IMR-90 (cell line): ENCODE data around the gene TOR3A. TPM values are rescaled to one million over a fixed set of nuclear protein-coding genes. Genes with fewer than 3 reads are reported as not detected.

ENCODE experiments used
- ATAC-seq: fragments of 200-7000 bp; cut with Tn5 transposase; 2 replicates; pipeline ENCODE4 v1.9.1; 2020; ENCODE audit warnings: low read depth, mild to moderate bottlenecking, moderate library complexity
- BruUV-seq: library from RNA; stranded (reverse); fragments of 400-500 nt; replicated peaks from 2 replicates; lab custom pipeline; 2021; lab: Mats Ljungman, UMichigan
- CTCF ChIA-PET: fragments of 300-600 bp; formaldehyde crosslinking; extraction: SDS; loops from one replicate; lab custom pipeline; 2021; ENCODE audit warnings: antibody characterized with exemption; lab: Yijun Ruan, JAX
- POLR2A ChIA-PET: fragments of 300-600 bp; sonication (Branson Sonifier 250); formaldehyde crosslinking; loops from one replicate; lab custom pipeline; 2022; ENCODE audit warnings: antibody characterized with exemption; ENCODE audit not compliant: unreplicated experiment; lab: Charles Lee
- DNase-seq: peaks from one replicate; pipeline ENCODE4 v3.0.0; 2013
- H2AFZ ChIP-seq: replicated peaks from 2 replicates; pipeline ENCODE3; 2013; ENCODE audit warnings: low read length, mild to moderate bottlenecking; ENCODE audit not compliant: poor library complexity
- H2AK5ac ChIP-seq: 2 replicates; pipeline ENCODE4 v1.6.1; 2013; ENCODE audit warnings: low read depth, low read length, inconsistent platforms
- H2AK9ac ChIP-seq: replicated peaks from 2 replicates; pipeline ENCODE3; 2013; ENCODE audit warnings: mild to moderate bottlenecking, low read depth, low read length, moderate library complexity; ENCODE audit not compliant: poor library complexity
- H2BK120ac ChIP-seq: 2 replicates; pipeline ENCODE4 v1.6.1; 2013; ENCODE audit warnings: low read depth, low read length, inconsistent platforms
- H2BK15ac ChIP-seq: 3 replicates; pipeline ENCODE4 v1.6.1; 2013; ENCODE audit warnings: low read depth, low read length, inconsistent platforms
- H2BK20ac ChIP-seq: 2 replicates; pipeline ENCODE4 v1.6.1; 2013; ENCODE audit warnings: low read depth, mild to moderate bottlenecking, inconsistent platforms, low read length, moderate library complexity
- H2BK5ac ChIP-seq: 2 replicates; pipeline ENCODE4 v1.6.1; 2013; ENCODE audit warnings: mild to moderate bottlenecking, low read depth, low read length, inconsistent platforms; ENCODE audit not compliant: poor library complexity, severe bottlenecking
- H3K14ac ChIP-seq: replicated peaks from 2 replicates; pipeline ENCODE4 v1.6.1; 2013; ENCODE audit warnings: low read depth, low read length, inconsistent platforms
- H3K18ac ChIP-seq: 2 replicates; pipeline ENCODE4 v1.6.1; 2013; ENCODE audit warnings: low read depth, low read length, control low read depth
- H3K23ac ChIP-seq: 2 replicates; pipeline ENCODE4 v1.6.1; 2013; ENCODE audit warnings: low read depth, low read length, inconsistent platforms
- H3K27ac ChIP-seq: 2 replicates; pipeline ENCODE4 v1.5.1; 2013; ENCODE audit warnings: mild to moderate bottlenecking, control low read depth, low read length; ENCODE audit not compliant: insufficient read depth
- H3K27me3 ChIP-seq: 2 replicates; pipeline ENCODE4 v1.6.1; 2013; ENCODE audit warnings: low read length; ENCODE audit not compliant: control insufficient read depth, insufficient read depth
- H3K36me3 ChIP-seq: 2 replicates; pipeline ENCODE4 v1.6.1; 2013; ENCODE audit warnings: low read length, mixed read lengths; ENCODE audit not compliant: control insufficient read depth, insufficient read depth
- H3K4ac ChIP-seq: 2 replicates; pipeline ENCODE4 v1.6.1; 2013; ENCODE audit warnings: low read depth, low read length, inconsistent platforms
- H3K4me1 ChIP-seq: 2 replicates; pipeline ENCODE4 v1.6.1; 2013; ENCODE audit warnings: low read length, mixed read lengths; ENCODE audit not compliant: control insufficient read depth, insufficient read depth
- H3K4me2 ChIP-seq: 2 replicates; pipeline ENCODE4 v1.6.1; 2013; ENCODE audit warnings: low read depth, mild to moderate bottlenecking, control low read depth, low read length, moderate library complexity
- H3K4me3 ChIP-seq: 2 replicates; pipeline ENCODE4 v1.5.1; 2013; ENCODE audit warnings: low read depth, mild to moderate bottlenecking, control low read depth, low read length, moderate library complexity; ENCODE audit not compliant: insufficient read depth
- H3K56ac ChIP-seq: 2 replicates; pipeline ENCODE4 v1.6.1; 2013; ENCODE audit warnings: low read length, inconsistent platforms; ENCODE audit not compliant: insufficient read depth; ENCODE audit errors: extremely low read depth
- H3K79me1 ChIP-seq, 2 experiments: 2 replicates each; pipeline ENCODE4 v1.6.1; 2013; ENCODE audit warnings: low read length in 2 of 2, inconsistent platforms in 1 of 2, low read depth in 1 of 2
- H3K9ac ChIP-seq: 2 replicates; pipeline ENCODE4 v1.6.1; 2013; ENCODE audit warnings: low read depth, low read length, control low read depth
- H3K9me1 ChIP-seq: 2 replicates; pipeline ENCODE4 v1.6.1; 2013; ENCODE audit warnings: low read length, inconsistent platforms; ENCODE audit not compliant: insufficient read depth
- H3K9me3 ChIP-seq: 2 replicates; pipeline ENCODE4 v1.6.1; 2013; ENCODE audit warnings: low read length; ENCODE audit not compliant: control insufficient read depth, insufficient read depth
- H4K20me1 ChIP-seq: 2 replicates; pipeline ENCODE4 v1.6.1; 2013; ENCODE audit warnings: low read length, inconsistent platforms; ENCODE audit not compliant: insufficient read depth
- H4K5ac ChIP-seq: 2 replicates; pipeline ENCODE4 v1.6.1; 2013; ENCODE audit warnings: mild to moderate bottlenecking, low read depth, low read length, control low read depth
- H4K8ac ChIP-seq, 2 experiments: 2 replicates each; pipeline ENCODE4 v1.6.1; 2013; ENCODE audit warnings: low read depth in 2 of 2, low read length in 2 of 2, control low read depth in 1 of 2, inconsistent platforms in 1 of 2
- H4K91ac ChIP-seq: 2 replicates; pipeline ENCODE4 v1.6.1; 2013; ENCODE audit warnings: low read depth, low read length, inconsistent platforms; ENCODE audit not compliant: insufficient read depth
- CEBPB ChIP-seq: IDR thresholded peaks from 2 replicates; pipeline ENCODE4 v1.6.1; 2012; ENCODE audit warnings: low read depth, low read length, improper control_type of control experiment
- ELK1 ChIP-seq: fragments of 150-350 bp; IDR thresholded peaks from 2 replicates; pipeline ENCODE4 v1.6.1; 2016; ENCODE audit warnings: low read depth, mild to moderate bottlenecking, low read length, moderate library complexity, borderline replicate concordance
- FOS ChIP-seq: fragments of 150-350 bp; IDR thresholded peaks from 2 replicates; pipeline ENCODE4 v1.6.1; 2016; ENCODE audit warnings: low read depth, low read length
- MXI1 ChIP-seq: IDR thresholded peaks from 2 replicates; pipeline ENCODE4 v1.6.1; 2012; ENCODE audit warnings: low read depth, mild to moderate bottlenecking, low read length, moderate library complexity, borderline replicate concordance
- RCOR1 ChIP-seq: IDR thresholded peaks from 2 replicates; pipeline ENCODE4 v1.6.1; 2012; ENCODE audit warnings: mild to moderate bottlenecking, low read length, improper control_type of control experiment; ENCODE audit not compliant: insufficient replicate concordance
- WGBS, 2 experiments: methylation state at CpG; one replicate each; pipeline versions ENCODE4 v1.1.5 to v1.1.7; 2013; ENCODE audit warnings: missing lambda C conversion rate in 2 of 2; ENCODE audit not compliant: insufficient read length in 1 of 2; ENCODE audit errors: extremely low coverage in 2 of 2; 5-methylcytosine and 5-hydroxymethylcytosine counted together
- dilution Hi-C: fragments of 300-500 bp; cut with HindIII; formaldehyde crosslinking; loops from one replicate; pipeline ENCODE4 v1.14.3; 2018; ENCODE audit warnings: low sequenced_read_pairs; ENCODE audit not compliant: unreplicated experiment
- in situ Hi-C: fragments of 300-500 bp; cut with MboI; formaldehyde crosslinking; loops from 3 replicates; pipeline ENCODE4 v1.14.3; 2019; ENCODE audit warnings: low sequenced_read_pairs, inconsistent platforms, mixed read lengths
- intact Hi-C: fragments of 100-400 bp; cut with micrococcal nuclease; formaldehyde crosslinking; loops from 2 replicates; pipeline ENCODE4 v1.10.0; 2022
- polyA plus RNA-seq, 3 experiments: library from polyadenylated mRNA; depleted of rRNA; stranded (reverse); fragments of >200 nt; gene quantifications; 2 replicates each; pipeline ENCODE4 v1.2.3, GENCODE V29; 2012; ENCODE audit warnings: low replicate concordance in 1 of 3
- total RNA-seq: library from RNA; depleted of rRNA; stranded (reverse); fragments of >200 nt; gene quantifications from 2 replicates; pipeline ENCODE4 v1.2.3, GENCODE V29; 2012
- TF ChIP-seq, protein P1 (sequence below): fragments of 150-350 bp; IDR thresholded peaks from 2 replicates; pipeline ENCODE4 v1.6.1; 2017; ENCODE audit warnings: mild to moderate bottlenecking, antibody characterized with exemption, low read length, low read depth
- TF ChIP-seq, protein P2 (sequence below): conservative IDR thresholded peaks from 2 replicates; pipeline ENCODE4 v1.5.1; 2012; ENCODE audit warnings: mild to moderate bottlenecking, low read depth, low read length, improper control_type of control experiment

TOR3A gene
- total and polyA plus RNA-seq, 2 of the 4 experiments (the other 2 are of a cell fraction): 16.8 to 22.2 TPM

DNA sequence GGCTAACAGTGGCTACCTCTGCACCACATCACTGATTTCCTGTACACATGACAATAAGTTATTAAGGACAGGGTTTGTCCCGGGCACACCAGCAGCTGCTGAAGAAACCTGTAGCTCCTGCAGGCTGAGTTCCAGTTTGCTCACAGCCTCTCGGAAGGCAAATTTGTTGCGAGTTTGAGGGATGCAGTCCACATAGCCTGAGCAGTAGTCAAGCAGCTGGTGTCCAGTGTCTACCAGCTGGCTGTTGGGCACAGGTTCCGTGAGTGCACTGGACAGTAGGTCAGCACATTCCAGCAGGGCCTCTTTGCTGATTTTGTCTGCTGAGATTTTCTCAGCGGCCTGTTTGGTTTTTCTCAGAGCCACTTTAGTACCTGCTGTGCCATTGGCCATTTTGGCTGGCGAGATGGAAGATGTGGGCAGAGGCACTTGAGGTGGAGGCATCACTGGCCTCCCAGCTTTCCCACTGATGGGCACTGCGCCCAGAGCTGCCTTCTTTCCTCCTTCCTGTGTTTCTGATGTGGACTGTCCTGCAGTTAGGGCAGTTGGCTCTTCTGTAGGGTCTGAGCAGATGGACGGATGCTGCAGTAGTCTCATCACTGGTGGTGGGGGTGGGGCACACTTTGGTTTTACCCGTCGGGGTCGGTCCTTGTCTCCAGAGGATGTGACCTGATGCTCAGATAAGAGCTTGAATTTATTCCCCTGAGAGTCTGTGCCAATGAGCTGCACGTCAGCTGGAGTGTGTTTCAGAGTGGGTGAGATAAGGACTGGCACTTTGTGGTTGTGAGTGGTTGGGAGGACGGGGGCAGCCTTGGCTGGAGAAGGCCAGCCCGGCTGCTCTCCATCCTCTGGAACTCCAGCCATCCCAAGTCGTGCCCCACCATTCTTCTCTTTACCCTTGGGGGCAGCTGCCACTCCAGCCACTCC lies 26.1 kb downstream of the TOR3A start:
- intact Hi-C loops (no loop called here), dilution Hi-C loops (no loop called here), in situ Hi-C loops (no loop called here)
- Histone ChIP-seq H2BK15ac (no peak overlapping the region), H3K9me3 (no peaks in the 10 kb centered on the region), H3K14ac (no peak overlapping the region; the same call in 1 of the 2 replicates), H2AK5ac (no peak overlapping the region), H3K56ac (no peak overlapping the region), H4K20me1 (peaks cover 27% of the 10 kb centered on the region), H2BK20ac (no peak overlapping the region), H3K79me1 (peaks cover 39 to 70% of the 10 kb centered on the region in 2 experiments), H4K8ac (peak overlapping the region in 1 of 2 experiments; percentile 13; a peak in 1 of 4 replicates), H2BK120ac (no peak overlapping the region; the same call in 1 of the 2 replicates), H4K91ac (no peak overlapping the region), H3K9me1 (peaks cover 8% of the 10 kb centered on the region), H3K4me2 (no peak overlapping the region), H3K4ac (peak overlapping the region; percentile 11; the same call in 1 of the 2 replicates), H3K9ac (no peak overlapping the region), H3K27me3 (no peaks in the 10 kb centered on the region), H3K36me3 (peaks cover 42% of the 10 kb centered on the region), H3K4me1 (peaks cover 10% of the 10 kb centered on the region), H3K18ac (no peak overlapping the region), H2AK9ac (peak overlapping the region; percentile 33), H3K23ac (no peak overlapping the region), H2BK5ac (no peak overlapping the region), H2AFZ (peak overlapping the region; percentile 26), H4K5ac (no peak overlapping the region), H3K4me3 (no peak overlapping the region), H3K27ac (no peak overlapping the region)
- BruUV-seq: no TSS peak
- DNase-seq: no peak
- no peak for ATAC-seq
- WGBS, 2 experiments: 88% methylated on average over 6 of the region's 15 CpGs; no CpG with 5 or more reads in 1 of the 2 experiments
- POLR2A ChIA-PET: no interaction called here
- CTCF ChIA-PET: no interaction called here
- no peak for TF ChIP-seq MXI1
- TF ChIP-seq FOS: no peak
- TF ChIP-seq CEBPB: no peak
- TF ChIP-seq, protein P1, sequence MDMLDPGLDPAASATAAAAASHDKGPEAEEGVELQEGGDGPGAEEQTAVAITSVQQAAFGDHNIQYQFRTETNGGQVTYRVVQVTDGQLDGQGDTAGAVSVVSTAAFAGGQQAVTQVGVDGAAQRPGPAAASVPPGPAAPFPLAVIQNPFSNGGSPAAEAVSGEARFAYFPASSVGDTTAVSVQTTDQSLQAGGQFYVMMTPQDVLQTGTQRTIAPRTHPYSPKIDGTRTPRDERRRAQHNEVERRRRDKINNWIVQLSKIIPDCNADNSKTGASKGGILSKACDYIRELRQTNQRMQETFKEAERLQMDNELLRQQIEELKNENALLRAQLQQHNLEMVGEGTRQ: no peak
- TF ChIP-seq, protein P2, sequence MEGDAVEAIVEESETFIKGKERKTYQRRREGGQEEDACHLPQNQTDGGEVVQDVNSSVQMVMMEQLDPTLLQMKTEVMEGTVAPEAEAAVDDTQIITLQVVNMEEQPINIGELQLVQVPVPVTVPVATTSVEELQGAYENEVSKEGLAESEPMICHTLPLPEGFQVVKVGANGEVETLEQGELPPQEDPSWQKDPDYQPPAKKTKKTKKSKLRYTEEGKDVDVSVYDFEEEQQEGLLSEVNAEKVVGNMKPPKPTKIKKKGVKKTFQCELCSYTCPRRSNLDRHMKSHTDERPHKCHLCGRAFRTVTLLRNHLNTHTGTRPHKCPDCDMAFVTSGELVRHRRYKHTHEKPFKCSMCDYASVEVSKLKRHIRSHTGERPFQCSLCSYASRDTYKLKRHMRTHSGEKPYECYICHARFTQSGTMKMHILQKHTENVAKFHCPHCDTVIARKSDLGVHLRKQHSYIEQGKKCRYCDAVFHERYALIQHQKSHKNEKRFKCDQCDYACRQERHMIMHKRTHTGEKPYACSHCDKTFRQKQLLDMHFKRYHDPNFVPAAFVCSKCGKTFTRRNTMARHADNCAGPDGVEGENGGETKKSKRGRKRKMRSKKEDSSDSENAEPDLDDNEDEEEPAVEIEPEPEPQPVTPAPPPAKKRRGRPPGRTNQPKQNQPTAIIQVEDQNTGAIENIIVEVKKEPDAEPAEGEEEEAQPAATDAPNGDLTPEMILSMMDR: no peak
- TF ChIP-seq ELK1: no peak
- no peak for TF ChIP-seq RCOR1
